ENCODE results near the gene FZD8.
A peak's percentile ranks its signal among the peaks of the same experiment; 100 is the strongest.
"Not testable (repeated sequence)": the region's sequence is repeated elsewhere in the genome, so short reads cannot be mapped to it uniquely, and the experiment has no call there.

The FZD8 gene, protein sequence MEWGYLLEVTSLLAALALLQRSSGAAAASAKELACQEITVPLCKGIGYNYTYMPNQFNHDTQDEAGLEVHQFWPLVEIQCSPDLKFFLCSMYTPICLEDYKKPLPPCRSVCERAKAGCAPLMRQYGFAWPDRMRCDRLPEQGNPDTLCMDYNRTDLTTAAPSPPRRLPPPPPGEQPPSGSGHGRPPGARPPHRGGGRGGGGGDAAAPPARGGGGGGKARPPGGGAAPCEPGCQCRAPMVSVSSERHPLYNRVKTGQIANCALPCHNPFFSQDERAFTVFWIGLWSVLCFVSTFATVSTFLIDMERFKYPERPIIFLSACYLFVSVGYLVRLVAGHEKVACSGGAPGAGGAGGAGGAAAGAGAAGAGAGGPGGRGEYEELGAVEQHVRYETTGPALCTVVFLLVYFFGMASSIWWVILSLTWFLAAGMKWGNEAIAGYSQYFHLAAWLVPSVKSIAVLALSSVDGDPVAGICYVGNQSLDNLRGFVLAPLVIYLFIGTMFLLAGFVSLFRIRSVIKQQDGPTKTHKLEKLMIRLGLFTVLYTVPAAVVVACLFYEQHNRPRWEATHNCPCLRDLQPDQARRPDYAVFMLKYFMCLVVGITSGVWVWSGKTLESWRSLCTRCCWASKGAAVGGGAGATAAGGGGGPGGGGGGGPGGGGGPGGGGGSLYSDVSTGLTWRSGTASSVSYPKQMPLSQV

GRCh38 chr10:35642035-35642792, at the start of gene FZD8:
Gene FZD8 (minus strand): TSS chr10:35642296. CDS start chr10:35641429, 867 bp downstream.
- peak; percentile 42 for DNase-seq (ENCODE audit: low read depth)

DNA sequence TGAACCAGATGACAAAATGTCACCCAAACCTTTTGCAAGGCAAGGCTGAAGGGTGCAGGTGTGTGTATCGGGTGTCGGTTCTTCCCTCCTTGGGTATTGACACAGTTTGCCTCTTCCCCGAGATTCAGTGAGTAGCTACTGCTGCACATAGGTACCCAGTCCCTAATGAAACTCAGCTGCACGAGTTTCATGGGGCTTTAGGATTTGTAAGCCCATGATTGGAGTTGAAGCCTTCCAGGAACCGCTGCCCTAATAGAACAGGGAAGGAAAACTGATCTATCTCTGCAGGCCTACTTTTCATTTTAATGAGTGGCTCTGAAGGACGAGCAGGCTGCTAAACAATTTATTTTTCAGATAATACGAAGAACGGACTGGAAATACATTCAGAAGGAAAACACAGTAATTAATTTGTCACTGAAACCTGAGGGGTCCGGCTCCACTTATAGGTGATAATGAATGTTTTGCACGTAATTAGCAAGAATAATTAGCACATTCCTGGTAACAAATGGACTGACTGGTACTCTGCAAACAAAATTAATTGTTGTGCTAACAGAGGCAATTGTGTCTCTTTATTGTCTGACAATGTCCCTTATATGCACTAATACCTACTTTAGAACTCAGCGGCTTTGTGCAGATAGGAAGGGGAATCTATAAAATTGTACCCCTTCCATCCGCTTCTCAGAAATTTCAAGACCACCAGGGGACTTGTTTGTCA, 49.6 kb upstream of the FZD8 start:
- no peak for DNase-seq (ENCODE audit: low read depth)

GRCh38 chr10:35690534-35690933, 48.4 kb upstream of the FZD8 start:
- no peak for DNase-seq (ENCODE audit: low read depth)

GRCh38 chr10:35685858-35686257, 43.8 kb upstream of the FZD8 start:
- DNase-seq (ENCODE audit: low read depth), result not testable (repeated sequence)

DNA sequence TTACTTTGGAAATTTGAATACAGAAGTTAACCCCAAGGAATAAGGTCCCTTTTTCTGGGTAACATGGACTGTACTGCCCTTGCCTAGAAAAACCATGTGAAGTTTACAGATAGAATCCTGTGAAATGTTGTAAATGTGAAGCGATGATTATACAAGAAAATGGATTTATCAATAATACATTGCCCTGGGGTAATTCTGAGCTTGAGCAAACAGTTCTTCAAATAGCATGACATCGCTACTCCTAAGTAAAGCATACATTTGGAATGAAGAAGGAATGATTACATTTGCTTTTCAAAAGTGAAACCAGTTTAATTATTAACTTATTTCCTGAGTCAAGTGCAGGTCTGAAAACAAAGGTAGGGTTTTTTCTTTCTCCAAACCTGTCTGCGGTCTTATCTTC, 43.3 kb upstream of the FZD8 start:
- DNase-seq (ENCODE audit: low read depth), result no peak

- no peak for DNase-seq (ENCODE audit: low read depth)
Observed at GRCh38 chr10:35684586-35684985, 42.5 kb upstream of the FZD8 start.

DNA sequence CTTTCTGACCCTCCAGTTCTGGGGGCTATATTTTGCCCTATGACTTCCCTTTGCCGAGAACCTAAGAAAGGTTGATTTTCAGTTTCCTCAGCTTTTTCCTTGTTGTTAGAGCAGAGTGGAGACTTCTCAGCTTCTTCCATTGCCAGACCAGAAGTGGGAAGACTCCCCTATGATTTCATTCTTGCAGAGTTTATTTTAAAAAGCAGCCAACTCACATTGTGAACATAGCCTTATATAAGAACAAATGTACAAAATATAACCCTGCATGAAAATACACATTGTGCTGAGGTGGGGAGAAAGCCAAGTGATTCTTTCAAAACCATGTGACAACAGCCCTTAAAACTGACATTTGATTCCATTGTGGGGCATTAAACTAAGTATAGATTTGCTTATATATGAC, 33.8 kb upstream of the FZD8 start:
- DNase-seq (ENCODE audit: low read depth), result no peak

DNA sequence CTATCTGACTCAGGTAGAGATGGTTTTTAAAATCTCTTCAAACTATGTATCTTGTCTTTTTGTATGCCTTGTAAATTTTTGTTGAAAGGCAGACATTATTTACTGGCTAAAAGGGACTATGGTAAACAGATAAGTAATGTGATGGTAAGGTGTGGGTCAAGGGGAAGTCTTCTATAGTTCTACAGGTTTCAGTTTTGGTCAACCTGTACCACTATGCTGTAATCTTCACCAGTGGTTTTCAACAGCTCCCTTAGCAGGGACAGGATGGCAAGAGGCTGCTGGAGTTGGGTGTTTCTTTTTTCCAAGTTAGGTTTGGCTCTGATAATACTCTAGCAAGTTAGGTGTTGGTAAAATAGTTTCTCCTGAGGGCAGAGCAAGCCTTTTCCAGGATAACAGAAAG, 32.7 kb upstream of the FZD8 start:
- DNase-seq (ENCODE audit: low read depth), result no peak

- no peak for DNase-seq (ENCODE audit: low read depth)
Observed at GRCh38 chr10:35668865-35669650, 27.0 kb upstream of the FZD8 start.

DNA sequence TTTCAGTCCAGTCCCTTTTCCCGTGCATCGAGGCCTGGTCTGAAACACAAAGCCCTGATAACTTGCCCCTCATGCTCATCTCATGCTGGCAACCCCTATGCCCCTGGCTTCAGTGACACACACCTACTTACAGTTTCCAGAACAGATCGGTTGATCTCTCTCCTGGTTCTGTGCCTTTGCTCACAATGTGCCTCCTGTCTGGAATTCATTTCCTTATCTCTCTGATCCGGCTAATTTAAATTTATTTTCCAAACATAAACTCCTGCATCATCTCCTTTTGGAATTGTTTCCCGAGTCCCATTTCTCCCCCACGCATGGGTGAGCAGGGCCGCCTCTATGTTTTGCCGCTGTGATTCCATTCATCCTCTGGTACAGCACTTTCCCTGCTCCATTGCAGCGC, 25.9 kb upstream of the FZD8 start:
- DNase-seq (ENCODE audit: low read depth), result no peak

DNA sequence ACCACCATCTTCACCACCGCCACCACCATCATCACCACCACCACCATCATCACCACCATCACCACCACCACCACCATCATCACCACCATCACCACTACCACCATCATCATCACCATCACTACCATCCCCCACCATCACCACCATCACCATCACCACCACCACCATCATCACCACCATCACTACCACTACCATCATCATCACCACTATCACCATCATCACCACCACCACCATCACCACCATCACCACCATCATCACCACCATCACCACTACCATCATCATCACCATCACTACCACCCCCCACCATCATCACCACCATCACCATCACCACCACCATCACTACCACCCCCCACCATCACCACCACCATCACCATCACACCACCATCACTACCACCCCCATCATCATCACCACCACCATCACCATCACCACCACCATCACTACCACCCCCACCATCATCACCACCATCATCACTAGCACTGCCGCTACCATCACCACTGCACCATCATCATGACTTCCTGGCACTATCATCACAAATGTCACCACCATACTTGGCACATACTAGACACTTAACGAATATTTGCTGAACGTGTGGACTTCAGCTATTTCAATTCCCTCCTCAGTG, 25.3 kb upstream of the FZD8 start:
- no peak for DNase-seq (ENCODE audit: low read depth)

DNA sequence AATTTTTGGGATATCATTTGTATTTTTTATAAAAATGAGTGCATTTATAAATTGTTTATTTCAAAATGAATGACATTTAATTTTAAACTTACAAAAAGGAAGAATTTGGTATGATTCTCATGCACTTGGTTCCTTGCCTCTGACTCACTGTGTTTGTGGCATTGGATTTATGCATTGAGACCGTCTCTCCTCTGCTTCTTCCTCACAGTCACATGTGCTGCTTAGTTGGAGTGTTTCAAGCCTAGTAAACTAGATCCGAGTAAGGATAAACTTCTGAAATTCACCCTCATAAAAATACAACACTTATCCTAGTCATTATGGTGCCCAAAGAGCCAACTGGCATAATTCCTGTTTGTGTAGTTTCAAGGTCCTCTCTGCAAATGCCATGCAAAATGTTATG, 19.1 kb upstream of the FZD8 start:
- DNase-seq (ENCODE audit: low read depth), result no peak

DNA sequence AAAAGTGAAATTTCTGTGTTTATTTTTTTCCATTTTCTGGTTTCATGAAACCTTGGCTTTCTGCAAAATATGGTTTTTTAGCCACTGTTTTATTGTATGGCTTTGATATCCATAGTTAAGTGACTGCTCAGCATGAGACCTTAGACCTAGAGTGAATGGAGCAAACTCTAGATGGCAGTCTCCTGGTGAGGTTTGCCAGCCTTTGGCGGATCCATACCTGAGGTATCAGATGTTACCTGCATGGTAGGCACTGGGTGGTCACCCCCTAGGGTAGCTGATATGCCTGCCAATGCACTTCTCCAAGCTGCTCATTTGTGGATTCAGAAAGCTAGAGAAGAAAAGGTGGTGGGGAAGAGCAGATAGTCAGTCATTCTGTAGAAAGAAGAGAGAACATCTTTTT, 17.4 kb upstream of the FZD8 start:
- DNase-seq (ENCODE audit: low read depth), result no peak

DNA sequence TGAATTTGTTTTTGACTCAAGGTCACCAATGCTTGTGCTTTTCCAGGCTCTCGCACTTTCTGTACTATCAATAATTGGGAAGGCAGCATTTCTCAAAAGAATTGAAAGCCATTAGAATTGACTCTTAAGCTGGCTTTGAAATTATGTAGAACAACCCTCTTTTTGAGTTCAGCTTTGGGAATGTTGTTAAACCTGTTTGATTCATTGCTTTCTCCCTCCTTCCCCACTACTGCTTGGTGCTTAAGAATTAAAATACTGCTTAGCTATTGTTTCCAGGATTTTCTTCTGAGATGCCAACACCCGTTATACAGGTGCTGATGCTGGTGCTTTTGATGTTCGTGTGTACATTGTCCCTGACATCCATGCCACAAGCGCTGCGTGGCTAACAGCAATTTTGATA, 15.5 kb upstream of the FZD8 start:
- DNase-seq (ENCODE audit: low read depth), result no peak

- DNase-seq (ENCODE audit: low read depth), result no peak
Observed at GRCh38 chr10:35652824-35653223, 10.7 kb upstream of the FZD8 start.

GRCh38 chr10:35650894-35651293, 8.8 kb upstream of the FZD8 start:
- no peak for DNase-seq (ENCODE audit: low read depth)

- DNase-seq (ENCODE audit: low read depth), result no peak
Observed at GRCh38 chr10:35644050-35644950, 2.2 kb upstream of the FZD8 start.

DNA sequence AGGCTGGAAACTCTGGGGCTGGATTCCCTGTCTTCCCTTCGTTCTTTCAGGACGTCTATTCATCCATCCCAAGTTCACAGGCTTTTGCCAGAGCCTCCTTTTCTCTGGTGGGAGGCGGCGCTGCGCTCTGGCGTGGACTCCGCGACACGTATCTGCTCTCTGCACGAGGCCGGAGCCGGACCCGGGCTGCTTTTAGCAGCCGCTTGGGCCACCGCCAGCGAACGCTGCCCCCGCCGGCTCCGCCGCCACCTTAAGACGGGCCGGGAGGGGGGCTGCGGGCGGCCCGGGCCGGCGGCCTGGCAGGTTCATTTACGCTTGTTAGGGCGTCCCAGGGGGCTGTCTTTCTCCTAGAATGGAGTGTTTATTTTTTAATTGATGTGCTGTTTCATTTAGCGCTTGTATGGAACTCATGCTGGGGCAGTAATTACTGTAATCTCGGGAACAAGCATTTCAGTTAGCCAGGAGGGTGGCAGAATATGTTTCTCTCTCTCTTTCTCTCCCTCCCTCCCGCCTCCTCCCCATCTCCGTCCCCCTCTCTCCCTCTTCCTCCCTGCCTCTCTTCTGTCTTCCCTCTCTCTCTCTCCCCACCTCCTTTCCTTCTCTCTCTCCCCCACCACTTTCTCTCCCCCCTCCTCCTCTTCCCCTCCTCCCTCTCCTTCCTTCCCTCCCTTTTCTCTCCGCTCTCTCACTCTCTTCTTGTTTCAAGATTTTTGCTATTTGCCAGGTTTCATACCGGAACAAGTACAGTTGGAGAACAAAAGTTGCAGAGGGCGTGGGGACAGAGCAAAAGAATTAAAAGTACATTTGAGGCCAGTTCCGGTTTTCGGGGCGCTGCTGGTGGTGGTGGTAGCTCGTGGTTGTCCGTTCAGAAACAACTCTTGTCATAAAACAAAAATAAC, 1.3 kb upstream of the FZD8 start:
- no peak for DNase-seq (ENCODE audit: low read depth)

- no peak for DNase-seq (ENCODE audit: low read depth)
Observed at GRCh38 chr10:35642793-35643114, 658 bp upstream of the FZD8 start.

All from T-helper 22 cell (primary cell).